ENCODE data around the gene ARMC9. TPM values are rescaled to one million over a fixed set of nuclear protein-coding genes. Genes with fewer than 3 reads are reported as not detected.
A peak's percentile ranks its signal among the peaks of the same experiment; 100 is the strongest.
"Not testable (repeated sequence)": the region's sequence is repeated elsewhere in the genome, so short reads cannot be mapped to it uniquely, and the experiment has no call there.

ARMC9 gene
- total RNA-seq, 1 donor from 2014 or later: 0.89 TPM

DNA sequence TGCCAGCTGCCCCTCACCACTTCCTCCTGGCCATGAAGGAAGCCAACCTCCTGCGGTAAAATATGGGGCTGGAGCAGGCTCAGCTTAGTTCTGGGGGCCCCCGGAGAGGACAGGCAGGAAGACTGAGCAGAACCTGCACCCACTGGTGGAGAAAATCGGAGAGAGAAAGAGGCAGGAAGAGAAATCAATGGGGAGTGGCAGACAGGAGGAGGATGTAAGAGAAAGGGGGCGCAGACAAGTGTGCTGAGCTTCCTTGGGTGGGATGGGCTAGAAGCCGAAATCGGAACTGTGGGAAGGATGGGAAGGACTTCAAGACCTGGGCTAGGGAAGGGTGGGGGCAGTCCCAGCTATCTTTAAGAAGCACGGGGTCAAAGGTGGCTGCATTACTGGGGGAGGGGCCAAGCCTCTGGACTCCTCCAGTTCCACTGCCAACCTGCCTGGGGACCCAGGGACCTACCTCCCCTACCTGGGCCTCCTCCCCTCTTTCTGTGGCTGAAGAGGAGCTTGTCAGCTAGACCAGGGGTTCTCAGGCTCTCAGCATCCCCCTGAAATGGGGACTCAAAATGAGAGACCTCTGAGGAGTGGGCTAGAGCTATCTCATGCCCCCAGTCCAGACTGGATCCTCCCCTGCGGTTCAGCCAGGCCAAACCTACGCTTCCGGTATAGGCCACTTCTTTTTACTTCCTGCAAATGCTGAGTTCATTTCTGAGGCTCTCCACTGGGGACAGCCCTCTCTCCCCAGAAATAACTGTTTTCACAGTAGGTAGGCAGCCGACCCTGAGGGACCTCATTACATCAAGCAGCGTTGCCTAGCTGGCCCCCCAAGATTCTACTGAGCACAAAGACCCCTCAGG lies 163.5 kb downstream of the ARMC9 start:
- DNase-seq (no peak), ATAC-seq (ENCODE audit: poor library complexity) (peak; percentile 40)

GRCh38 chr2:231362555-231363184 lies 164.2 kb downstream of the ARMC9 start:
- ATAC-seq (ENCODE audit: poor library complexity): peak; percentile 10
- intact Hi-C loops (cut with DNase I): no loop called here
- no peak for DNase-seq

More for the DNA sequence above, 163.5 kb downstream of the ARMC9 start:
- intact Hi-C loops (cut with DNase I): no loop called here

GRCh38 chr2:231364061-231364460 lies 165.6 kb downstream of the ARMC9 start:
- intact Hi-C loops (cut with DNase I): no loop called here
- no peak for DNase-seq
- no peak for ATAC-seq (ENCODE audit: poor library complexity)

DNA sequence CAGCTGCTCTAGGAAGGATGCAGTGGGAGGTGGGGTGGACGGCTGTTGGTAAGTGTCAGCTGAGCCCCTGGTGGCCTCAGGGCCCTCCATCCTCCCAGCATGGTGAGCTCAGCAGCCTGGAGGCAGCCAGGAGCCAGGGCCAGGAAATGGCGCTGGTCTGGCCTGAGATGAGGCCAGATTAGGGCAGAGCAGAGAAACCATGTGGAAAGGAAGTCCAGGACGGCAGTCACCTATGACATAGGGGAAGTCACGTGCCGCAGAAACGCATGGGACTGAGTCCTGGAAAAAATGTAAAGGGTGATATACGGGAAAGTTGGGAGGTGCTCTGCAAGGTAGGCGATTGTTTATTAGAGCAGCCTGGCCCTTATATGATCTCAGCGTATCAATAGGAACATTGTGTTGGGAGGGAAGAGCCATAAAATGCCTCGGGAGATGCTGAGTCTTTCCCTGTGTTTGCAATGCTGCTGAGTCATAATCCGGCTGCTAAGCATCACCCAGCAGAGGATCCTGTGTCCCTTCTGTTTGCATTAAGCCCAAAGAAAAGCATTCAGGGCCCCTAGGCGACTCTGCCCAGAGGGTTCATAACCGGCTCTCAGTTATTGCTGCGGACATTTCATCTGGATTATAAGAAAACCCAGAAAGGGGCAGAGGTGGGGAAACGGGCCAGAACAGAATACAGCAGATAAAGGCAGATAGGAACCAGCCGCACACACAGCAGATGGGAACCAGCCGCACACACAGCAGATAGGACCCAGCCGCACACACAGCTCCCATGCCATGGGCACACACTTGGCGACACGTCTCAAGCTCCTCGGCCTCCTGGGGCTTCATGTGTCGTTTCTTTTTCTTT lies 166.8 kb downstream of the ARMC9 start:
- peak; percentile 16 for ATAC-seq (ENCODE audit: poor library complexity)
- no peak for DNase-seq
- intact Hi-C loops (cut with DNase I): no loop called here

DNA sequence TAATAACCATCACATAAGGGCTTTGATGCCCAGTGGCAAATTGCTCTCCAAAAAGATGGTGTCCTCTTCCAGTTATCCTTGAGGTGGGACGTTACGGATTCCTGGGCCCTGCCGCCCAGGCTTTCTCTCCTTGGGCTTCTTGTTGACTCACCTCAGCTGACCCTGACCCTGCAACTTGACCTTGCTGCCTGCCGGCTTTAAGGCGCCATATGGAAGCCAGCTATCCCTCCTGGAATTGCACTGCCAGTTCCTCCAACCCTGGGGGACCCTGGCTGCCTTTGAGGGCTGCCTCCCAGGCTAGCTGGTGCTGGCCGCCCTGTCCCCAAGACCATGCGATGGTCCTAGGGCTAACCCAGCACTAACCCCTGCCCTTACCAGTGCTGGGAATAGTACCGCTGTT lies 168.7 kb downstream of the ARMC9 start:
- intact Hi-C loops (cut with DNase I): no loop called here
- DNase-seq (no peak), ATAC-seq (ENCODE audit: poor library complexity) (no peak)

DNA sequence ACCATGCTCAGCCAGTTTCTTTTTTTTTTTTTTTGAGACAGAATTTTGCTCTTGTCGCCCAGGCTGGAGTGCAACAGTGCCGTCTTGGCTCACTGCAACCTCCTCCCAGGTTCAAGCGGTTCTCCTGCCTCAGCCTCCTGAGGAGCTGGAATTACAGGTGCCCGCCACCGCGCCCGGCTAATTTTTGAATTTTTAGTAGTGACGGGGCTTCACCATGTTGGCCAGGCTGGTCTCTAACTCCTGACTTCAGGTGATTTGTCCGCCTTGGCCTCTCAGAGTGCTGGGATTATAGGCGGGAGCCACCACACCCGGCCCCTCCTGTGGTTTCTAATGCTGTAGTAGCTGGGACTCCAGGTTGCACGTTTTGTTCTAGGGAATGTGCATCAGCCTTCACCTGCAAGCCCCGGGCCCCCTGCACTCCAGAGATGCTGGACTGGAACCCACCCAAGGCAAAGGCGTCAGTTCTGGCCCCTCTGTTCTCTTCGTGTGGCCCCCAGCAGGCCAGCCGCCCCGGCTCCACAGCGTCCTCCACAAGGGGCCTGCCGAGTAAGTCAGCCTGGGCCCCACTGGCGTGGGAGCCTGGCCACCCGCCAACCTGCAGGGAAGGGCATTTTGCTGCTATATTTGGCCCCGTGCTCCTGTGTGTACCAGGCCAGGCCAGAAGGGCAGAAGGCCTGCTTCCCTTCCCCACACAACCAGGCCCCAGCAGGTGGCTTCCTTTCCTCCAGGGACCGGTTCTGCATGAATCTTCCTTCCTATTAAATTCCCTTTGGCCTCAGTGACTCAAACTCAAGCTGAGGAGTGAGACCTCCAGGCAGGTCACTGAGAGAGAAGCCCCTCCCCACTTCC lies 171.4 kb downstream of the ARMC9 start:
- intact Hi-C loops (cut with DNase I): no loop called here
- peak; percentile 87 for ATAC-seq (ENCODE audit: poor library complexity)

DNA sequence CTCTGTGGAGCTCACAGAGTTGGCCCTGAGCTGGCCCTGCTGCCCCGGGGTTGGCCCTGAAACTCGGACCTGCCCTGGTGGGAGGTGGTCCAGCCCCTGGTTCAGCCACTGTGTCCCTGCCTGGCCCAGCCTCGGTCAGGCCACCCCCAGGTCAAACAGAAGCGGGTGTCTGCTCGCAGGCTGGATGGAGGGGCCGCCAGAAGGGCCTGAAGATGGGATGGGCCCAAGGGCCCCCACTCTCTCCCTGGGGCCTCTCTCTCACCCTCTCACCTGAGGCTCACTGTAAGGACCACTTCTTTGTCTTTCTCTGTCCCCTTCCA lies 172.0 kb downstream of the ARMC9 start:
- DNase-seq (no peak), ATAC-seq (ENCODE audit: poor library complexity) (peak; percentile 35)

More for the DNA sequence above, 171.4 kb downstream of the ARMC9 start:
- DNase-seq: peak; percentile 78

GRCh38 chr2:231370749-231371429 lies 172.5 kb downstream of the ARMC9 start:
- intact Hi-C loops (cut with DNase I): no loop called here
- peak; percentile 19 for ATAC-seq (ENCODE audit: poor library complexity)
- DNase-seq: peak; percentile 50

More for the DNA sequence above, 172.0 kb downstream of the ARMC9 start:
- intact Hi-C loops (cut with DNase I): no loop called here

- peak; percentile 39 for DNase-seq
- no peak for ATAC-seq (ENCODE audit: poor library complexity)
- intact Hi-C loops (cut with DNase I): no loop called here
Measured at GRCh38 chr2:231371430-231372054, 173.1 kb downstream of the ARMC9 start.

DNA sequence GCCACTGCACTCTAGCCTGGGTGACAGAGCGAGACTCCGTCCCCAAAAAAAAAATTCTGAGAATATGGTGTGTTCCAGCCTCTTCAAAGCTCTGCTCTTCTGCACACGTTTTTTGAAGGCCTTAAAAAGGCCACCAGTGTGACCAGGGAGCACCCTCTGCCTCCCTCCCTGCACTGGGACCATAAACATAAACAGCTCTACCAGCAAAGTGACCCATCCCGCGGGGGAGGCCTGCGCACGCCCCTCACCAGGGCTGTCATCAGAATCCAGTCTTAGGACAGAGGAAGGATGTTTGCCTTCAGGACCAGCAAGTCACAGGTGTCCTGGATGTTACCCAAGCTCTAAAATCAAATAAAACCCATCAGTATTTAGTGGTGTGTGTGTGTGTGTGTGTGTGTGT lies 173.9 kb downstream of the ARMC9 start:
- ATAC-seq (ENCODE audit: poor library complexity) (no peak), DNase-seq (peak; percentile 21)
- intact Hi-C loops (cut with DNase I): no loop called here

DNA sequence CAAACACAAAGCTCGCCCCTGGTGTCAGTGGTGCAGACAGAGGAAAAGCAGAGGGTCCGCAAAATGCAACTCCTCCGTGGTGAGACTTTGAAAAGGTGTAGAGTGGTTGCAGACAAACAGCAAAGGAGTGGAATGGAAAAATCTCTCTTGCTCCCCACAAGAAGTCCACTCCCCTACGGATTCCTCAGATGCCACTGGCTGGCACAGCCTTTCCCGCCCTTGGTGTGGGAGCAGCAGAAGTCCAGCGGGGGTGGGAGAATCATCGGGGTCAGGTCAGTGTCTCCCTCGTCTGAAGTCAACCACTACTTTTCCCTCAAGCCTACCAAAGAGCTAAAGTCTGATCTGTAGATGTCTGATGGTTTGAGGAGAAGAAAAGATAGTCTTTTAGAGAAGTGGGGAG lies 174.8 kb downstream of the ARMC9 start:
- ATAC-seq (ENCODE audit: poor library complexity): no peak
- intact Hi-C loops (cut with DNase I): no loop called here

DNA sequence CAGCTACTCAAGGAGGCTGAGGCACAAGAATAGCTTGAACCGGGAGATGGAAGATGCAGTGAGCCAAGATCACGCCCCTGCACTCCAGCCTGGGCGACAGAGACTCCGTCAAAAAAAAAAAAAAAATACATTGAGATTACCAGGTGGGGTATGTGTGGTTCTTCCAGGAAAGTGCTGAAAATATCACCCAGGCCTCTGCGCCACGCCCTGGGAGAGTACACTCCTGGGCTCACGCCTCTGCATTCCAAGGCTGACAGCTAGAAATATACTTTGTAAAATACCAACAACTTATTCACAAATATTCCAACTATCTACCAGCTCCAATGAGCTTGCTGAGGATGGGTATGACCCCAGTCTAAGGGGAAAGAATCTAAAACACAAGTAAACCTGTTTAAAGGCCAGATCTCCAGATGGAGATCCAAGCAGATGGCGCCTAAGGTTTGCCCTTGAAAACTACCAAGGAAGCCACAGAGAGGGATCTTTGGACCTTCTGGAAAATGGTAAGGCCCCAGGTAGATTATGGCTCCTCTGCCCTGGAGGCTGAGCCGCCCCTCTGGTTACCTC lies 175.4 kb downstream of the ARMC9 start:
- ATAC-seq (ENCODE audit: poor library complexity): no peak
- intact Hi-C loops (cut with DNase I): no loop called here
- no peak for DNase-seq

More for the DNA sequence above, 174.8 kb downstream of the ARMC9 start:
- DNase-seq: peak; percentile 11

DNA sequence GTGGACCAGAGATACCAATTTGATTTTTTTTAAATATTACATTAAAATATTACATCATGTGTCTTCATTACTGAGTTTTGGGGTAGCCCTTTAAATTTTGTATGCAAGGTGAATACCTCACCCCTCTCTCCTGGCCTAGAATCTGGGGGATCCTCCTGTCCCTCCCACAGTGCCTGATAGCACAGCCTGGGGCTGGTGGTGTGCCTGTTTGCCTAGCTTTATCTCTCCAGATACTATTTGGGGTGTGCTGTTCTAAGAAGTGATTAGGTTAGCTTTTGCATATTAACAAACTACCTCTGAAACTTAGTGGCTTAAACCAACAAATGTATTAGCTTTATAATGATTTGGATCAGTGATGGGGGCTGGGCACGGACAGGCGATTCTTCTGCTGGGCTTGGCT lies 176.3 kb downstream of the ARMC9 start:
- intact Hi-C loops (cut with DNase I): no loop called here
- ATAC-seq (ENCODE audit: poor library complexity): no peak
- DNase-seq: no peak

DNA sequence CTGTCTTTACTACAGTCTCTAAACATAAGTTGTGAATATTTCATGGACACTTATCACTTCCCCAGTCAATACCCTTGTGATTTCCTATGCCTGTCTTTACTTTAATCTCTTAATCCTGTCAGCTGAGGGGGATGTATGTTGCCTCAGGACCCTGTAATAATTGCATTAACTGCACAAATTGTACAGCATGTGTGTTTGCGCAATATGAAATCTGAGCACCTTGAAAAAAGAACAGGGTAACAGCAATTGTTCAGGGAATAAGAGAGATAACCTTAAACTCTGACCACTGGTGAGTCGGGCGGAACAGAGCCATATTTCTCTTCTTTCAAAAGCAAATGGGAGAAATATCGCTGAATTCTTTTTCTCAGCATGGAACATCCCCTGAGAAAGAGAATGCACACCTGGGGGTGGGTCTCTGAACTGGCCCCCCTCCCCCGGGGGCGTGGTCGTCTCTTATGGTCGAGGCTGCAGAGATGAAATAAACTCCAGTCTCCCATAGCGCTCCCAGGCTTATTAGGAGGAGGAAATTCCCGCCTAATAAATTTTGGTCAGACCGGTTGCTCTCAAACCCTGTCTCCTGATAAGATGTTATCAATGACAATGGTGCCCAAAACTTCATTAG lies 177.7 kb downstream of the ARMC9 start:
- DNase-seq; ATAC-seq (ENCODE audit: poor library complexity); intact Hi-C loops (cut with DNase I): not testable (repeated sequence)

DNA sequence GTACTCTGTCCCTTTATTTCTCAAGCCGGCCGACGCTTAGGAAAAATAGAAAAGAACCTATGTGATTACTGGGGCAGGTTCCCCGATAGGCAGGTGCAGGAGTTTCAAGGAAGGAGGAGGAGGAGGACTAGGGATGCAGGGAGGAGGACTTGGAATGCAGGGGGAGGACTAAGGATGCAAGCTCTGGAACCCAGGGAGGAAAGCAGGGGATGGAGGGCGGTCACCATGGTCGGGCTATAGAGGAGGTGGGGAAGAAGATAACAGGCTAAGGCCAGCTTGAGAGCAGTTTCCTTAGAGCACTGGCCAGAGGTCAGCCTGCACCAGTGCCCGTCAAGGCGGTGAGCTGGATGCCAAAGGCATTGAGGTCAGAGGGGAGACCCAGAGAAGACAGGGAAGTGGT lies 178.4 kb downstream of the ARMC9 start:
- DNase-seq: no peak
- ATAC-seq (ENCODE audit: poor library complexity): no peak
- intact Hi-C loops (cut with DNase I): no loop called here

GRCh38 chr2:231378026-231378722 lies 179.7 kb downstream of the ARMC9 start:
- no peak for ATAC-seq (ENCODE audit: poor library complexity)
- intact Hi-C loops (cut with DNase I): no loop called here
- no peak for DNase-seq

All from Right ventricle myocardium superior (tissue), 1 donor.